ENCODE data around the gene SRPK2.
"Not testable (repeated sequence)": the region's sequence is repeated elsewhere in the genome, so short reads cannot be mapped to it uniquely, and the experiment has no call there.

SRPK2 gene

DNA sequence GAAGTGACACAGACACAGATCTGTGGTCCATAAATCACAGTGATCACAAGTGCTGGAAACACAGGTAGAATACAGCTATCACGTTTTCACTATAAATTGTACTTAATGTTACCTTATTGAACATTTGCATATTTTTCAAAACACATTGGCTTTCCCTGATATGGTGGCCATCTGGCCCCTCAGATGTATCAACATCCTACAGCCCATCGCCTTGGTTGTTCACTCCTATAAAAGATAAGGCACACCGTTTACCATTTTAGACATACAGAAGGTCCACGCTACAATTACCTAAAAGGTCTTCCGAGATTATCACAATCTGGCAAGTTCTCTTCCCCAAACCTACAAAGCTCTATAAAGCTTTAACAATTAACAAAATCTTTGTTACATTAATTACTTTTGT is 91.4 kb downstream of the SRPK2 start:
- DNase-seq = no peak

DNA sequence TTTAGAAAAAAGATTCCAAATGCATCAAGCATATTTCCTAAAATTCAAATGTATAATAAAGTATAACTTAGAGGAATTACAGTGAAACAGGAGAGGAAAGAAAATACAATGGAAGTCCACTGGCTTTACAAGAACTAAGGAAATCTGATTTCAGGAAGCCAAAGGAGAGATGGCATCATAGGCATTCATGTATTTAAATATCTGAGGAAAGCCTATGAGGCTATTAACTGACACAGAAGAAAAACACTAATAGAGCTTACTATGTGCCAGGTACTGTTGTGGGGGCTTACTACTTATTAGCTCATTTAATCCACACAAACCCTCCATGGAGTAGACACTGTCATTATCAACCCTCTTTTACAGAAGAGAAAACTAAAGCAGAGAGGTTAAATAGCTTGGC is 92.2 kb downstream of the SRPK2 start:
- no peak for DNase-seq

DNA sequence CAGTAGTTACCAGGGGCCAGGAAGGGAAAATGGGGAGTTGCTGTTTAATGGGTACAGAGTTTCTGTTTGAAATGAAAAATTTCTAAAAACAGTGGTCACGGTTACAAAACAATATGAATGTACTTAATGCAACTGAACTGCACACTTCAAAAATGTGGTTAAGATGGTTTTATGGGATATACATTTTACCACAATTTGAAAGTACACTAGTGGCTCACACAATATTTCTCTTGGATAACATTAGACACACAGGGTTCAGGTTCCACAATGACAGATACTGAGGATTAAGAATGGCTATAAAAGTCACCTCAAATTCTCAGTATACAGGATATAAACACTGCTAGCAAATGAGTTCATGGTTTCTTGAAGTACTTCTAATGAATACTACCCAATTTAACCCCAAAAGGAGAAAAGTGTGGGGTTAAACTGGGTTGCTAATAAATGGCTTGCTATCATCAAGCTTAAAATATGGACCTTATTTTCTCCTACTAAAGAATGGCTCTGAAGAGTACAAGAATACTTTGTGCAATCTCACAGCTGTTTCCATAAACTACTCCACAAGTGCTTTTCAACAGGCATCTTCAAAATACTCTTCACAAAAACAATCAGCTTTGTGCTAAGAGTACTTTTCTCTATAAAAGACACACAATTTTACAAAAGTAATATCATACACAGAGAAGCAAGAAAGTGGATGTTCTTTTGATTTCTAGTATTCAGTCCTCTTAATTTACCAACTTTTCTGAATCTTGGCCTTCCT is 92.9 kb downstream of the SRPK2 start:
- no peak for DNase-seq

DNA sequence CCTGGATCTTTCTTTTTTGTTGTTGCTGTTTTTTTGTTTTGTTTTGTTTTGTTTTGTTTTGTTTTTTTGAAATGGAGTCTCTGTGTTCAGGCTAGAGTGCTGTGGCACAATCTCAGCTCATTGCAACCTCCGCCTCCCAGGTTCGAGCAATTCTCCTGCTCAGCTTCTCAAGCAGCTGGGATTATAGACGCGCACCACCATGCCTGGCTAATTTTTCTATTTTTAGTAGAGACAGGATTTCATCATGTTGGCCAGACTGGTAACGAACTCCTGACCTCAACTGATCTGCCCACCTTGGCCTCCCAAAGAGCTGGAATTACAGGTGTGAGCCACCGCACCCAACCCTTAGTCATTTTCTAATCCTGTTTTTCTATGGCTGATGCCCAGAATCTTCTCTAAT is 94.2 kb downstream of the SRPK2 start:
- DNase-seq = not testable (repeated sequence)

DNA sequence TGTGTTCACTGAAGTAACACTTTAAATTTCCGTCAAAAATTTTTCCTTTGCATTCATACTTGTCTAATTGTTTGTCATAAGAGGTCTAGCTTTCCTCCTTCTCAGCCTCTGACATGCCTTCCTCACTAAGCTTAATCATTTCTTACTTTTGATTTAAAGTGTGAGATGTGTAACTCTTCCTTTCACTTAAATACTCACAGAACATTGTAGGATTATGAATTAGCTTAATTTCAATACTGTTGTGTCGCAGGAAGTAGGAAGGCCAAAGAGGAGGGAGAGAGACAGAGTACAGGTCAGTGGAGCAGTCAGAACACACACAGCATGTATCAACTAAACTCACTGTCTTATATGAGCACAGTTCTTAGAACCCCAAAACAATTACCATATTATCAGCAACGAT is 99.0 kb downstream of the SRPK2 start:
- no peak for DNase-seq

DNA sequence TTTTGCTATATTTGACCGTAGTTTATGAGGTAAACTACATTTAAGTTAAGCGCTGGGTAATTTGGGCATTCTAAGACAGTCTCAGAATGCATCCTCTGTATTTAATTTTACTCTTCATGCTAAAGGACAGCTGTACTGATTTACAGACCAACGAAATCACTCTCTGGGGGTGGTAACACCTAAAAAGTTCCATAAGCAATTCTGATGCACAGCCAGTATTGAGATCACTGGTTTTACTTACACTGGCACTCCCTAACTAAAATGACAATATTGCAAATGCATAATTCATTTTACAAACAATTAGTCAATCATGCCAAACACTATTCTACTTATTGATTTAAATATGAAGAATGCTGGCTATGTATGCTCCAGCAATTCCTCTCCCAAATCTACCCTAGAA is 102.3 kb downstream of the SRPK2 start:
- DNase-seq = no peak

DNA sequence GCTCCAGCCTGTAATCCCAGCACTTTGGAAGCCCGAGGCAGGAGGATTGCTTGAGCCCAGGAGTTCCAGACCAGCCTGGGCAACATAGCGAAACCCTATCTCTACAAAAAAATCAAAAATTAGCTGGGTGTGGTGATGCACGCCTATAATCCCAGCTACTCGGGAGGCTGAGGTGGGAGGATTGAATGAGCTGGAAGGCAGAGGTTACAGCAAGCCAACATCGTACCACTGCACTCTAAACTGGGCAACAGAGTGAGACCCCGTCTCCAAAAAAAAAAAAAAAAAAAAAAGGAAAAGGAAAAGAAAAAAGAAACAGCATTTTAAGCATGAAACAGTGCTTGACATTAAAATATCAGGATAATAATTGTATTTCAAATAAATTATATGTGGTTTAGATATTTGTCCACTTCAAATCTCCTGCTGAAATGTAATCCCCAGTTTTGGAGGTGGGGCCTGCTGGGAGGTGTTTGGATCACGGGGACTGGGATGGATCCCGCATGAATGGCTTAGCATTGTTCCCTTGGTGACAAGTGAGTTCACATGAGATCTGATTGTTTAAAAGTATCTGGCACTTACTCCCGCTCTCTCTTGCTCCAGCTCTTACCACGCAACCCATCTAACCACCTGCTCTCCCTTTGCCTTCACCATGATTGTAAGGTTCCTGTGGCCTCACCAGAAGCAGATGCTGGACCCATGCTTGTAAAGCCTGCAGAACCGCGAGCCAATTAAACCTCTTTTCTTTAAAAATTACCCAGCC is 103.4 kb downstream of the SRPK2 start:
- DNase-seq = no peak

DNA sequence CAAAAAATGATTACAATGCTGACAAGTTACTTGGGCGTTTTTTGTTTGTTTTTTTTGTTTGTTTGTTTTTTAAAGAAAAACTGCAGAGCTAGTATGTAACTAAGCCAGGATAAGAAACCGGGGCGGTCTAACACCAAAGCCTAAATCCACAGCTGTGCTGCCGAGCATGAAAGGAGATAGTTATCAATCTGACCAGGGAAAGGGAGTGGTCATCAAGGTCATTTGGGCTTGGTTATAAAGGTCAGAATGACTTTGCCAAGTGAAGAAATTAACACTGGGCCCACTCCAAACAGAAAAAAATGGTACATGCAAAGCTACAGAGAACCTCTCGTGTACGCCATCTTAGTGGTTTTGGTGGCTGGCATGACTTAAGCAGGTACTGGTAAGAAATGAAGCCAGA is 104.7 kb downstream of the SRPK2 start:
- DNase-seq = no peak

DNA sequence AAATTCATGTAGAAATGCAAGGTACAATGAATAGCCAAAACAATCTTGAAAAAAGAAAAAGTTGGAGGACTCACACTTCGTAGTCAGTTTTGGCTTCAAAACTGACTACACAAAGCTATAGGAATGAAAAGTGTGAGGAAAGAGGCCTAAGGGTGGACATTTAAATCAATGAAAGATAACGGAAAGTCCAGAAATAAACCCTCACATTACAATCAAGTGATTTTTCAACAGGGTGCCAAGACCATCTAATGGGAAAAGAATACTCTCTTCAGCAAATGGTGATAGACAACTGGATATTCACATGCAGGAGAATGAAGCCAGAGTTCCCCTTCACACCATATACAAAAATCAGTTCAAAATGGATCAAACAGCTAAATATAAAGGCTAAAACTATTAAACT is 106.8 kb downstream of the SRPK2 start:
- DNase-seq = no peak

DNA sequence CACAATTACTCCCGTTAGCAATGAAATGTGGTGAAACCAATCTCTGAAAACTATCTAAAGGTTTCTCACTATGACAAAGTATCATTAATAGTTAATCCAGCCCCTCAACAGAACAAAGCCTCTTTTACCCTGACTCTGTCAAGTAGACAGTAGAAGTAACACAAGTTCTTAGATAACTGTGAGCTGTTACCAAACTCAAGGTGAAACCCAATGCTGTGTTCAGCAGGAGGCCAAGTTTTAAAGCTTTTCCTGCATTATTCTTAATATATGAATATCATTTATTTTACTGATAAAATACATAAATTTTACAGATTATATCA is 109.1 kb downstream of the SRPK2 start:
- no peak for DNase-seq

DNA sequence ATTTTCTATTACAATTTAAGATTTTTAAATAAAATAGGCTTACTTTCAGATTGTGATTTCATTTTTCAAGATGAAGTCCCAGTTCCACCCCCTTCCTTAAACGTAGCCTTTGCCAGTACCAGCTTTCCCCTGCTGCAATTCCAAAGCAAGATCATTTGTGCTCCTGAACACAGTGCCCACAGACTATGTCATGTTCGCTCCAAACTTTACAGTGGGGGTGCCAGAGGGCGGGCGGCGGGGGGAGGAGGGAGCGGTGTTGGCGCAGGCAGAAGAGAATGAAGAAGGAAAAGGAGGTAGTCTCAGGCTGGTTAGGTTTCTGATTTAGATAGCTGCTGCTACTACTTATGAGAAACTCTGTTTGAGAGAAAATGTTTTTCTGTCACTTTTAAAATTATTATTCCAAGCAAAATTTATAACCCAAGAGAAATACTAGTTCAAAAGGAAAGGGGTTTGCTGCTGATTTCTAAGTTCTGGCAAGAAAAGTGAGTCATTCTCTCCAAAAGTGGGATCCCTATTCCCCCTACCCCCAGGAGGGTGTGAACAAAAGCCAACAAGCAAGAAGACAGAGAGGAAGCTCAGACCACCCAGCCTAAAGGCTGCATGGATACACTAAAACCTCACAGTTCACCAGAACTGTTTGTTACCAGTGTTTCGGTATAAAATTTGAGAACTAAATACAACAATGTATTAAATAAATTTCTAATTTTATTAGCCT is 109.6 kb downstream of the SRPK2 start:
- DNase-seq = no peak

DNA sequence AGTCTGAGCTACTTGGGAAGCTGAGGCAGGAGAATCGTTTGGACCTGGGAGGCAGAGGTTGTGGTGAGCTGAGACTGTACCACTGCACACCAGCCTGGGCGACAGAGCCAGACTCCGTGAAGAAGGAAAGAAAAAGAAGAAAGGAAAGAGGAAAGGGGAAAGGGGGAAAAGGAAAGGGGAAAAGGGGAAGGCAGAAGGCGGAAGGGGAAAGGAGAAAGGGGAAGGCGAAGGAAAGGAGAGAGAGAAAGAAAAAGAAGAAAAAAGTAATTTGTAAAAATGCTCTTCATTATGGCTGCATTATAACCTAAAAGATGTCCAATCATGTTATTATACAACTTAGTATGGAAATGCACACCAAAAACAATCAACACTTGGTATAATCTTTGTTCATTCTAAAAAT is 110.2 kb downstream of the SRPK2 start:
- no peak for DNase-seq

DNA sequence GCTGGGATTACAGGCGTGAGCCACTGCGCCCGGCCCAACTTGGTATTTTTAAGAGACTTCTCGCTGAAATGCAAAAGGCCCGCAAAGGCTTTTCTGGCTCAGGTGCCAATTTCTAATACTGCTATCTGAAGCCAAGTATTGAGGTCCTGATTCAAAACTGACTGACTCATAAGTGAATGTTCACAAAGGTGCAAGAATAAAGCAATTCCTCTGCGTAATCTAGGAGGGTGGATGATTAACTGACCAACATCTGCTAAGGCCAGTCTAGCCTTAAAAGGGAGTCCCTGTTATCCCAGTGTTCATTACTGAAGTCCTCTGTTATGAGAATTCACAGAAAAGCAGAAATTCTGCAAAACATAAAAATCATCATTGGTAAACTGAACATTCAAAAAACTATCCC is 111.4 kb downstream of the SRPK2 start:
- DNase-seq = no peak

DNA sequence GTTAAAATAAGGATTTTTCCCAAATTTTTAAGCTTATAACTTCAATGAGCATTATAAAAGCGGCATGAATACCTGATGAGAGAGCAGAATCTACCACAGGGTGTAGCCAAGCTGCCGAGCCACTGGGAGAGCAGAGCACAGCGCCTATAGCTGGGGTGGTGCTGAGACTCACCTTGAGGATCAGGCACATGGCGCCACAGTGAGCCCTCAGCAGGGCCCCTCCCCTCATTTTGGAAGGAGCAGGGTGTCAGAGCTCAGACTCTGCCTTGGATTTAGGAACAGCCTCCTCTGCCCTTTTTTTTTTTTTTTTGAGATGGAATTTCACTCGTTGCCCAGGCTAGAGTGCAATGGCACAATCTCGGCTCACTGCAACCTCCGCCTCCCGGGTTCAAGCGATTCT is 118.6 kb downstream of the SRPK2 start:
- DNase-seq = no peak

DNA sequence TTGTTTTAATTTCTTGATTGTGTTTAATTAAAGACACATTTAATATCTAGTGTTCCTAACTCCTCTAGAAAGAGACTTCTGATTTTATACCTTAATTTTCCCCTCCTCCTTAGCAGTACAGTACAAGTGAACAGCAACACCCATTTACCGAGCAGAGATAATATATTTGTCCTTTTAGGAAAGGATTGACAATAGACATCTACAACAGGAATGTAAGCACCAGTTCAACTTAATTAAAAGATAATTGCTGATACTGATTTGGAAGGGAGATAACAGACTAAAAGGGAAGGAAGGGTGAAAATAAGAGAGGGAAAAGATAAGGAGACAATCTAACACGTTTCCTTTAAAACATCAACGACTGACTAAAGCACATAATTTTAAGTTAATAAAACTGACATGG is 119.3 kb downstream of the SRPK2 start:
- no peak for DNase-seq

DNA sequence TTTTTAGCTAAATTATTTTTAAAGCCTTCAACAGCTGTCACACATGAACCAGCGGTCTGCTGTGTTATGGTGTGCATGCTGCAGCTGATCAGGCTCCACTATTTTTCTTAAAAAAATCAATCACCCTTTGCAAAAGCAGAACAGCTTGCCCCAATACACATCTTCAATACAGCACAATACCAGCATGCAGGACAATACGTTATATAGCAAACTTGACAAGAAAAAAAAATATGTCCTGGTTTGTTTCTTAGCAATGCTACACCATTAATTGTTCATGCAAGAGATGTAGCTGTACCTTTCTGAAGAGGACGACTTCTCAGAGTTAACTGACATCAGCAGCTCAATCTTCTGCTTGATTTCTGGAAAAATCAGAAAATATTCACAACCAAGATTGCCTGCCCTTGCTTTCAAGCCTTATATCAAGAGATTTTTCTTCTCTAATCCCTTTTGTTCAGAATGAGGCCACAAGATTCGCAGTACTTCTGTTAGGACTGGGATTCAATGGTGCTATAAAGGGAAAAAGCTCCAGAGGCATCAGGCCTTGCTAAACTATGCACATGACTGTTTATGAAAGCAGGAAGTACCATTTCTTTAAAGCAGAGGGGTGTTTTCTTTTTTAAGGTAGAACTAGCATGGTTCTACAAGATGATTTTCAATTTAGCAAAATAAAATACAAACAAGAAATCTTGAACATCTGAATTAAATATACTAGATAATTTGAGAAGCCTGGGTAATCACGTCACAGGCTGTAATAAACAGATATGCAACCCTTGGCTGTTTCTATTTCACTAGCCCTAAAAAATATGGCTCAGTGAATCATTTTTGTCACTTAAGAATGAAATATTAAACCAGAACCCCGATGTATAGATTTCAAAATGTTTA is 120.0 kb downstream of the SRPK2 start:
- DNase-seq = no peak

DNA sequence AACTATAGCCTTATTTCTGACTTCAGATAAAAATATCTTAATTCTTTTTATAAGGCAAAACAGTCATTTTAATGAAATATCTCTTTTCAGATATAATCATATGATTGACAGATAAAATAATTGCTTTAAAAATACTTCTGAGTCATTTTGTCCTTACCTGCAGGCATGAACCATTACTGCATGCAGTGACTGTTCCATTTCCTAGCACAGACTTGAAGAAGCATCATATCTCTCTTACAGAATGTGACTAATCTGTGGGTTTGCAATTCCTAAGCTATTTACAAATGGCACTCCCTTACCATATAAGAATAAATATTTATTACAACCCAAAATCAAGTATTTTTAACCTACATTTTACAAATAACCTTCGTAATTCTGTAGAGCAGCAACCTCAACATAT is 120.7 kb downstream of the SRPK2 start:
- DNase-seq = no peak

DNA sequence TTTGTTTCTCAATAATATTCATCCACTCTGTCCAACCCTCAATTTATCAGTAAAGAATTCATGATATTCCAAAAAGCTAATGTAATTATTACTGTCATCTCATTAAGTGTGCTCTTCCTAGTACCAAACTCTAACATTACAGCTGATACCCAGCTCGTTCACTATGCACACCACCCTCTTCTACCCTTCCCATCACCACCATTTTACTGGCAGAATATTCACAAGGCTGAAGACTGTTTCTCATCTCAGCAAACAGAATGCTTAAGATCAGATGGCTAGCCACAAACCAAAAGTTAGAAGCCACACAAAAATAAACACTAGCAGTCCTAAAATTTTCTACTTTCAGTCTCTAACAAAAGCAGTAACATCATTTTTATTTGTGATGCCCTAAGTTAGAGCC is 121.5 kb downstream of the SRPK2 start:
- no peak for DNase-seq

DNA sequence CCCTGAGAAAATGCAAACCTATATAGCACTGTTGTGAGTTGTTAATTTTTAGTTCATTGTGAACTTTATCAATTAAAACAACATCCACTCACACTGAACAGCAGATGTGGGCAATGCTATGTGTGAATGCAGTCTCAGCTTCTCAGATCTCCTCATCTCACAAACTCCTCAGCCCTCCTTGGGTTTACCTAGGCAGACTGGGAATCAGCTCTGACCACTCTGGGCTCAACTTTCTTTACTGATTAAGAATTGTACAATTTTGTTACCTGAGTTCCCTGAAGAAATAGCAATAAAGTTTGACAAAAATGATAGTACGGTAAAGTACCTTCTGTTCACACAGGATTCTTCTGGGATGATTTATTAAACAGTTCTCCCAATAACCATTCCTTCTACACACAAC is 124.0 kb downstream of the SRPK2 start:
- no peak for DNase-seq

DNA sequence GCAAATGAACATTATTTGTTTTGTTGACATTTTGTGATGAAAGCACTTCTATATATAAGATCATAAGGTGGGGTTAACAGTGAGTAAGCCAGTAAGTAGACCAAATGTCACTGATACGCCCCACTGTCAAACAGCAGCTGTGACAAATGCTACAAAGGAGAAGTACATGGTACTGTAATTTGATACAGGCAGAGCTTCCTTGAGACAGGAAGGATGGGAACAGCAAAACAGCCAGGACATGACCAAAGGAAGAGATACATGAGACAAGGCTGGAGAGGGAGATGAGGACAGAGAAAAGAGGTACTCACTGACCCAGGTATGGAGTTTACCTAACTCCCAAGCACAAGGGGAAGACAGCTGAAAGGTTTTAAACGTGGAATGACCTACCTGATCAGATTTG is 127.0 kb downstream of the SRPK2 start:
- DNase-seq = no peak

DNA sequence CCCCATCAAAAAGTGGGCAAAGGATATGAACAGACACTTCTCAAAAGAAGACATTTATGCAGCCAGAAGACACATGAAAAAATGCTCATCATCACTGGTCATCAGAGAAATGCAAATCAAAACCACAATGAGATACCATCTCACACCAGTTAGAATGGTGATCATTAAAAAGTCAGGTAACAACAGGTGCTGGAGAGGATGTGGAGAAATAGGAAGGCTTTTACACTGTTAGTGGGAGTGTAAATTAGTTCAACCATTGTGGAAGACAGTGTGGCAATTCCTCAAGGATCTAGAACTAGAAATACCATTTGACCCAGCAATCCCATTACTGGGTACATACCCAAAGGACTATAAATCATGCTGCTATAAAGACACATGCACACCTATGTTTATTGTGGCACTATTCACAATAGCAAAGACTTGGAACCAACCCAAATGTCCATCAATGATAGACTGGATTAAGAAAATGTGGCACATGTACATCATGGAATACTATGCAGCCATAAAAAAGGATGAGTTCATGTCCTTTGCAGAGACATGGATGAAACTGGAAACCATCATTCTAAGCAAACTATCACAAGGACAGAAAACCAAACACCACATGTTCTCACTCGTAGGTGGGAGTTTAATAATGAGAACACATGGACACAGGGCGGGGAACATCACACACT is 128.4 kb downstream of the SRPK2 start:
- DNase-seq = not testable (repeated sequence)

DNA sequence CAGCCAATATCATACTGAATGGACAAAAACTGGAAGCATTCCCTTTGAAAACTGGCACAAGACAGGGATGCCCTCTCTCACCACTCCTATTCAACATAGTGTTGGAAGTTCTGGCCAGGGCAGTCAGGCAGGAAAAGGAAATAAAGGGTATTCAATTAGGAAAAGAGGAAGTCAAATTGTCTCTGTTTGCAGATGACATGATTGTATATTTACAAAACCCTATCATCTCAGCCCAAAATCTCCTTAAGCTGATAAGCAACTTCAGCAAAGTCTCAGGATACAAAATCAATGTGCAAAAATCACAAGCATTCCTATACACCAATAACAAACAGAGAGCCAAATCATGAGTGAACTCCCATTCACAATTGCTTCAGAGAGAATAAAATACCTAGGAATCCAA is 129.8 kb downstream of the SRPK2 start:
- not testable (repeated sequence) for DNase-seq

DNA sequence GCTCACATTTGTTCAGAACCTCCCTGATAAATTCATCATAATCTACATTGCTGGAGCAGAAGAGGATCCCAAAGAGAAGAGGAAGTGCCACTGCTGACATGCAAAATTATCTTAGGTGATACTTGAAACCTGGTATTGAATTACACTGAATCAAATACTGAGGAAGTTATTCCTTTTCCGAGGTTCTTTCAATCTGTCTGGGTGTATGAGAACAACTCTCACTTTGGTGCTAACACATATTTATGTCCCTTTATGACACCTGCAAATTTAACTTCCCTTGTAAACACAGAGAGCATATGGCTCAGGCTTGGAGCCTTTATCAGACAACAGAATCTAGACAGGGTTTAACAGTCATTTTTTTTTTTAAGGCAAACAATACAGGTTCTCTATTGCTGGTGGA is 131.4 kb downstream of the SRPK2 start:
- no peak for DNase-seq
